ENCODE results near the gene IQCC.
A peak's percentile ranks its signal among the peaks of the same experiment; 100 is the strongest.

The IQCC gene

DNA sequence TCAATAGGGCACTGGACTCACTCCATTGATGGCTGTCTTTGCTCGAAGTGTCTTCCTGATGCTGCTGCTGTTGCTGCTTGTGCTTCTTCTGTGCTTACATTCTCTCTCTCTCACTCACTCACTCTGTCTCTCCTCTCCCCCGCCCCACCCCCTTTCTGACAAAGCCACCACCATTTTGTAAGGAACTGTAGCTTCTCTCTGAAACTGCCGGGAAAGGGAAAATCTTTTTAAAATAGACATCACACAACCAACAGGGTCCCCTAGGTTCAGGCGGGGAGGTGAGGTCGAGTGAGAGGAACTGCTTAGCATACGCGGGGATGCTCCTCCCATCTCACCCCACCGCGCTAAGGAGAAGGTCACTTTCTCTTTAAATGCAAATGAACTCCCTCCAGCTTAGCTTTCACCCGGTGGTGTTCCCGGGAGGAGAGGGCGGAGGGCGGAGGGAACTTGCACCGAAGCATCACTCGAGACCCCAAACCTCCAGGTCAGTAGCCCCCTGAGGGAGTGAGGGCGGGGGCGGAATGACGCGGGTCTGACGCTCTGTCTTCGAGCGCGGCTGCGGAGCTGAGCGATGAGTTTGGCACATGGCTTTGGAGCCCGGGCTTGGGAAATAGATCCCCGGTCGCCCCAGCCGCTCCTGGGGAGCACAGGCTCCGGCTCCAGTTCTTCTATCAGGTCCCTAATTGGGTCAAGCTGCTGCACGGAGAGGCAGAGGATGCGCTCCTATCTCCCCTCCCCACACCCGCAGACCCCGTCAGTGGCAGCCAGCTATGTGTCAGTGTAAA, 5.1 kb upstream of the IQCC start, which contains the start of gene CCDC28B:
CCDC28B (plus strand) TSS at position 370 of the 785 bp plus-strand sequence. CDS start 1,341 bp downstream, outside the sequence.
- H3K27ac Mint-ChIP-seq, result peak within 1 kb of the TSS; percentile 99
- no peaks in the 10 kb centered on the region for H3K9me3 Mint-ChIP-seq
- H3K4me3 Mint-ChIP-seq, result peak within 1 kb of the TSS; percentile 83 to 91
- peak; percentile 59 to 61 for ATAC-seq (replicated peaks)
- DNase-seq, result peak; percentile 77
- H3K27me3 Mint-ChIP-seq, result no peaks in the 10 kb centered on the region
- H3K4me1 Mint-ChIP-seq, result peaks cover 51 to 75% of the 10 kb centered on the region in 2 donors
- peaks cover 42 to 55% of the 10 kb centered on the region in 2 donors for H3K36me3 Mint-ChIP-seq

DNA sequence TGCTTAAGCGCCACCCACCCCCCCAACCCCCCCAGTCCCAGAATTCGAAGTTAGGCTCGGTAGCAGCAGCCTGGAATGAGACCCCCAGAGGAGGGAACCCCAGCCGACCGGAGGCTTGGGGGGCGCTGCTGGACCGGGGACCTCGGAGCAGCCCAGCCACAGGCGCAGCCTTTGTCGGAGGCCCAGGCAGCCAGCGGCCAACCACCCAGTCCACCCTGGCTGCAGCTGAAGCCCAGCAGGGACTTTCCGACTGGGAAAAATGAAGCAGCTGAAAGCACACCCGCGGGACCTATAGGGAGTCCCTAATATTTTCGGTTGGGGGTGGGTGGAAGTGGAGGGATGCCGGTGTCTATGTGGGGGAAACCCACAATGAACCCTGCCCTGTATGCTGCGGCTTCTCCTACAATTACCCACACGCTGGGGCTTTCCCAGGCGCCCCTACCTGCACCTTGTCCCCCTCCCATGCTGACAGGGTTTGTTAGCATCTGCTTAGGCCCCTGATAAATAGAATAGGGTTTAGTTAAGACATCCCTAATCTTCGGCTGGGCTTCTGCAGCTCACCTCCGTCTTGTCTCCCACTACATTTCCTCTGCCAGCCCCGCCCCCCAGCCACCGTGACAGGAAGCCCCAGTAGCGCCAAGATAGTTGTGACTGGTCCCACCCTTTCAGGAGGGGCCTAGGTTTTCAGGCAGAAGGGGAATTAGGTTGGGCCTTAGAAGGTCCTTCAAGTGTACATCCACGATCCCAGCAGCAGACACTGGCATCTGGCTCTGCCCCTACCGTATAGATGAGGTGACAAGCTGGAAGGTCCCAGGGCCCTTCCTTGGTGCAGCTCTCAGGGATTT, 4.2 kb upstream of the IQCC start:
- Mint-ChIP-seq H3K4me1 (peaks cover 53 to 83% of the 10 kb centered on the region in 2 donors), H3K27me3 (no peaks in the 10 kb centered on the region), H3K4me3 (peak overlapping the region; percentile 83 to 91), H3K36me3 (peaks cover 38 to 59% of the 10 kb centered on the region in 2 donors), H3K9me3 (no peaks in the 10 kb centered on the region), H3K27ac (peak overlapping the region; percentile 99)
- DNase-seq, result peak; percentile 80
- ATAC-seq (replicated peaks), result peak; percentile 59 to 61

DNA sequence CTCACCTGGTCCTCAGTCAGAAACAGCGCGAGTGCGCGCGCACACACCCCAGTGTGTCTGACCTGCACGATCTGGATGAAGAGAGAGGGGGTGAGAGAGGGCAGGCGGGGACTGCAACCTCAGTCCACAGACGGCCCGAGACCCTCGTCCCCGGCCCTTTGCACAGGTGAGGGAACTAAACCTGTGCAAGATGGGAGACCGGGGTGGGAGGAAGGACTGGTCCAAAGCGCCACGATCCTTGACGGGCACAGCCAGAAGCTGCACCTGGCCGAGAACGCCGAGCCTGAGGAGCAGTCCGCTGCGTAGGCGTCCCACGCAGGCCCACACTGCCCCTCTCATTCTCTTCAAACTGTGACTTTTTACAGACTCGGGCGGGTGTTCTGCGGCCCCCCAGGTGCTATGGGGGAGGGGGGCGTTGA, 519 bp upstream of the IQCC start:
- ATAC-seq (replicated peaks), result no peak
- no peak for DNase-seq
- Mint-ChIP-seq H3K36me3 (peaks cover 39 to 69% of the 10 kb centered on the region in 2 donors), H3K27me3 (no peaks in the 10 kb centered on the region), H3K9me3 (no peaks in the 10 kb centered on the region), H3K4me3 (peak overlapping the region; percentile 90 to 94), H3K27ac (peak overlapping the region; percentile 90), H3K4me1 (peaks cover 61 to 94% of the 10 kb centered on the region in 2 donors)

DNA sequence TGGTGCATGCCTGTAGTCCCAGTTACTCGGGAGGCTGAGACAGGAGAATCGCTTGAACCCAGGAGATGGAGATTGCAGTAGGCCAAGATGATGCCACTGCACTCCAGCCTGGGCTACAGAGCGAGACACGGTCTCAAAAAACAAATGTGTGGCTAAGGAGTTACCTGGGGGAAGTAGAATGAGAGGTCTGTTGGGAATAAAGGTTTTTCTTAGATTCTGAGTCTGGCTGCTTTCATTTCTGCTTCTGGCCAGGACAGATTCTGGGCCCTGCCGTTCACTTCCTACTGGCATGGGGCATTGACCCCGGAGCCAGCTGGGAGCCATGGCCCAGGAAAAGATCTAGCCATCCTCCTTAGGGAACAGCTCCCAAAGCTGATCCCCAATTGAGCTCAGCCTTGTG, 3.0 kb downstream of the IQCC start:
- DNase-seq, result peak; percentile 22
- ATAC-seq (replicated peaks), result peak; percentile 41 to 52
- H3K9me3 Mint-ChIP-seq, result no peaks in the 10 kb centered on the region
- no peaks in the 10 kb centered on the region for H3K27me3 Mint-ChIP-seq
- peak overlapping the region; percentile 59 for H3K27ac Mint-ChIP-seq
- peaks cover 29 to 66% of the 10 kb centered on the region in 2 donors for H3K36me3 Mint-ChIP-seq
- H3K4me3 Mint-ChIP-seq, result no peak overlapping the region
- H3K4me1 Mint-ChIP-seq, result peaks cover 51 to 84% of the 10 kb centered on the region in 2 donors

DNA sequence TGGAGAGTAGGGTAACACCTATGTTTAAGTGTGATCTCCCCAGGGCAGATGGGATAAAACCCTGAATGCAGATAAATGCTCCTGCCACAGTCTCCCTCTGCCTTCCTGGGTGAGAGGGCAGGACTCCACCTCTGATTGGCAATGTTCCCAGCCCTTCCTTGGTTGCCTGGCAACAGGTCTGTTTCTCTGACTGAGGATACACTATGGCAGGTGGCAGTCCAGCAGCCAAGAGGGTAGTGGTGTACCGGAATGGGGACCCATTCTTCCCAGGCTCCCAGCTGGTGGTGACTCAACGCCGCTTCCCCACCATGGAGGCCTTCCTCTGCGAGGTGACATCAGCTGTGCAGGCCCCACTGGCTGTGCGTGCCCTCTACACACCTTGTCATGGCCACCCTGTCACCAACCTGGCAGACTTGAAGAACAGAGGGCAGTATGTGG, 3.4 kb downstream of the IQCC start, which contains the start of gene DCDC2B:
DCDC2B (plus strand) TSS at position 199 of the 438 bp plus-strand sequence; CDS start at position 204, 5 bp downstream.
- peaks cover 27 to 61% of the 10 kb centered on the region in 2 donors for H3K36me3 Mint-ChIP-seq
- no peak for DNase-seq
- H3K27me3 Mint-ChIP-seq, result no peaks in the 10 kb centered on the region
- peak within 1 kb of the TSS; percentile 59 for H3K27ac Mint-ChIP-seq
- no peak for ATAC-seq (replicated peaks)
- no peaks in the 10 kb centered on the region for H3K9me3 Mint-ChIP-seq
- peak within 1 kb of the TSS in 1 of 2 donors; percentile 19 for H3K4me3 Mint-ChIP-seq
- peaks cover 48 to 80% of the 10 kb centered on the region in 2 donors for H3K4me1 Mint-ChIP-seq

DNA sequence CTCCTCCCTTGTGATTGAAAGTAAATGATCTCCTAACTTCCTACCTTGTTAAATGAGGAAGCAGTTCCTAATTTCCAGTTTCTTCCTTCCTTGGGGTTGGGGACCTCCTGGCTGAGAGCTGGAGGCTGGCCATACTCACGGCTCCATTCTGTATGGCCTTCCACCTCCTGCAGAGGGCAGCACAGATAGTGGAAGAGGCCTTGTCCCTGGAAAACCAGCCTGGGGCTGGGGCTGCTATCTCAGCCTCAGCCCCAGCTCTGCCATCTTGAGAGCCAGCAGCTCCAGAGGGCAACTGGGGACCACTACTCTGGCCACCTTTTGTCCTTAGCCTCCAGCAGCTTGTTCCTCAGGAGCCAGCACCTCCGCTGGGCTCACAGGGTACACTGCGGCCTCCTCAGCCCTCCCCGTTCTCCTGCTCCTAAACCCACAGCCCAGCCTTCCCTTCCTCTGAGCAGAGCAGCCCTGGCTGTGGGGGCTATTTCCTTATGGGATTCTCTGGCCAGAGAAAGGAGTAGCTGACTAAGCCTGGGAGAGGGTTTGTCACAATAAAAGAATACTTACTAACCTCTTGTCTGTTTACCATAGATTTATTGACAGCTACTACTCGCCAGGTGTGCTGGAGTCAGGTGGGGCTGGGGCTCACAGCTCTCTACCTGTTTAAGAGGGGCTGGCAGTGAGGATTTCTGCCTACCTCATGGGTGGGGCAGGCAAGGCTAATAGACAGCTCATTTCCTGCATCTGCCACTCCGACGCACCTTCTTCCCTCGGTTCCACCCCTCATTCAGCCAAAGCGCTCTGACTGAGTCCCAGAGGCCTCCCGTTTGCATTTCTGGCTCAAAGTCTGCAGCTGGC, 10.4 kb downstream of the IQCC start:
- ATAC-seq (replicated peaks) (peak; percentile 87 to 89), DNase-seq (no peak)
- Mint-ChIP-seq H3K4me1 (peaks cover 25 to 45% of the 10 kb centered on the region in 2 donors), H3K27me3 (no peaks in the 10 kb centered on the region), H3K36me3 (peaks cover 27 to 48% of the 10 kb centered on the region in 2 donors), H3K27ac (peak overlapping the region; percentile 47), H3K9me3 (no peaks in the 10 kb centered on the region), H3K4me3 (no peak overlapping the region)

DNA sequence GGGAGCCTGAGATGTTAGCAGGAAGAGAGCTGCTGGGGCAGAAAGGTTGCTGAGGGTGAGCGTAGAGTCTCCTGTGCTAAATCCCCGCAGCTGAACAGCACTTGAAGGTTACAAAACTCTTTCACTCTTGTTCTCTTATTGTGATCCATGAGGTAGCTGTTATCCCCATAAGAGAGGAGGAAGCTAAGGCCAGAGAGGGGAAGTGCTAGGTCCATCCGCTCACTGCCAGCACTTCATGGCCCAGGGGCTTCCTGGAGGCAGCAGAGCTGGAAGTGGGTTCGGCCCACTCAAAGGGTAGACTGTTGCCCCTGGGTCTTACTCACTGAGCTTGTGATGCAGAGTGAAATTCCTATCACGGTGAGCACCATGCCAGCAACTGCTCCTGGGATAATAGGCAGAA, 11.1 kb downstream of the IQCC start:
- Mint-ChIP-seq H3K27me3 (no peaks in the 10 kb centered on the region), H3K4me3 (no peak overlapping the region), H3K36me3 (peaks cover 27 to 47% of the 10 kb centered on the region in 2 donors), H3K27ac (peak overlapping the region; percentile 47), H3K9me3 (no peaks in the 10 kb centered on the region), H3K4me1 (peaks cover 30 to 46% of the 10 kb centered on the region in 2 donors)
- DNase-seq (no peak), ATAC-seq (replicated peaks) (no peak)

DNA sequence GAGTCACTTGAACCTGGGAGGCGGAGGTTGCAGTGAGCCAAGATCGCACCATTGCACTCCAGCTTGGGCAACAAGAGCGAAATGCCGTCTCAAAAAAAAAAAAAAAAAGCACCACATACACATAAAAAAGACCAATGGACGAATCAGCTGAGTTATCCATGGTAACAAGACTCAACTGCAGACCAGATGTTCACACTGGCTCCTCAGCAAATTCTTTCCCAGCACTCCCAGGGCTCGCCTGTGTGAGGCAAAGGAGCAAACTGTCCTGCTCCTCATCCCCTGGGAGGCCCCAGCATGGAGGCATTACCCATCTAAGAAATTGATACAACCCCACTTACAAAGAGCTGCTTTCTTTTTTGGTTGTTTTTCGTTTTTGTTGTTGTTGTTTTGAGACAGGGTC, 13.6 kb downstream of the IQCC start:
- ATAC-seq (replicated peaks) (no peak), DNase-seq (no peak)
- Mint-ChIP-seq H3K27me3 (no peaks in the 10 kb centered on the region), H3K9me3 (no peaks in the 10 kb centered on the region), H3K36me3 (peaks cover 25 to 47% of the 10 kb centered on the region in 2 donors), H3K4me1 (peaks cover 26 to 46% of the 10 kb centered on the region in 2 donors), H3K27ac (no peak overlapping the region), H3K4me3 (no peak overlapping the region)

DNA sequence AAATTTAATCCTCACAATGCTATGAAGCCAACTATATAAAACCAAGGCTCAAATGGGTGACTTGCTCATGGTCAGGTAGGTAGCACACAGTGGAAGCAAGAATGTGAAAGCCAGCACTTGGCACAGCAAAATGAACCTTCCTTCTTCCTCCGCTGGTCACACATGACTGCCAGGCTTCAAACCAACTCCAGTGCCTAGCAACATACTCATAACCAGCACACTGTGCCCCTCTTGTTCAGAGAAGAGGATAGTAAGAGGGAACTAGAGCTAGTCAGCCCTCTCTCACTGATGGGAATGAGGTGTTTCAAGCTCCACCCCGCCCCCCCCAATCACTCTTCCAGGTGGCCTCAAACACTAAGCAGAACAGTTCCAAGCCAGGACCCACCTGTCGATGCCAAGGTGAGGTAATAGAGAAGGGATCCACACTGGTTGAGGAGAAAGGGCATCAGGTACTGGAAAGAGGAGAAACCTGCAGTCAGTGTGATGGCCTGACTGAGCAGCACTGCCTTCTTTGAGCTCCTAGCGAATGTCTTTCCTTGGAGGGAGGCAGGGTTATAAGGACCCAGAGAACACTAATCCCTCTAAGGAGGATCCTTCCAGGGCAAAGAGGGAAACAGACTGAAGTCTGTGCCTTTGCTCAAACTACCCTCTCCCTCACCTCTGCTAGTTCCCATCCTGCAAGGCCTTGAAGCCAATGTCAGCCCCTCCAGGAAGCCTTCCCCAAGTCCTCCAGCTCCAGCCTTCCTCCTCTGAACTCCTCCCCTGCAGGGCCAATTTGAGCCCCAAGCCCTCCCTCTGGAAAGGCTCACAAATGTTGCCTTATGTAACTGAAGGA, 15.5 kb downstream of the IQCC start:
- H3K27ac Mint-ChIP-seq, result peak overlapping the region; percentile 69
- H3K4me1 Mint-ChIP-seq, result peaks cover 23 to 41% of the 10 kb centered on the region in 2 donors
- H3K9me3 Mint-ChIP-seq, result no peaks in the 10 kb centered on the region
- no peaks in the 10 kb centered on the region for H3K27me3 Mint-ChIP-seq
- H3K4me3 Mint-ChIP-seq, result peak overlapping the region; percentile 96 to 99
- ATAC-seq (replicated peaks), result peak; percentile 51 to 72
- peaks cover 26 to 50% of the 10 kb centered on the region in 2 donors for H3K36me3 Mint-ChIP-seq
- DNase-seq, result no peak

DNA sequence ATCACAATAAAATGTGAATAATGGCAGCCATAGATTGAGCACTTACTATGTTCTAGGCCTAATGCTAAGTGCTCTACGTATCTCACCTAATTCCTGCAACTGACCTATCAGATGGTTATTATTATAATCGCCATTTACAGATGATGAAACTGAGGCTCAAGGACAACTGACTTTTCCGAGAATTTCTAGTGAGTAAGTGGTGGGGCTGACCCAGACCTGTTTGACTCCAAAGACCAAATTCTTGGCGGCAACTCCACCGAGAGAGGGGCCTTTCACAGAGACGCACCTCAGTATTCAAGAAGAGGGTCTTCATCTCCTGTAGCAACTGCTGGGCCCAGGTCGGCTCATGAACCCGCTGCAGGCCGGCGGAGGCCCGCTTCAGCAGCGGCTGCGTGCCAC, 16.1 kb downstream of the IQCC start:
- Mint-ChIP-seq H3K27ac (peak overlapping the region; percentile 98), H3K36me3 (peaks cover 21 to 48% of the 10 kb centered on the region in 2 donors), H3K9me3 (no peaks in the 10 kb centered on the region), H3K4me3 (peak overlapping the region; percentile 96 to 99), H3K27me3 (no peaks in the 10 kb centered on the region), H3K4me1 (peaks cover 22 to 39% of the 10 kb centered on the region in 2 donors)
- DNase-seq (no peak), ATAC-seq (replicated peaks) (no peak)

DNA sequence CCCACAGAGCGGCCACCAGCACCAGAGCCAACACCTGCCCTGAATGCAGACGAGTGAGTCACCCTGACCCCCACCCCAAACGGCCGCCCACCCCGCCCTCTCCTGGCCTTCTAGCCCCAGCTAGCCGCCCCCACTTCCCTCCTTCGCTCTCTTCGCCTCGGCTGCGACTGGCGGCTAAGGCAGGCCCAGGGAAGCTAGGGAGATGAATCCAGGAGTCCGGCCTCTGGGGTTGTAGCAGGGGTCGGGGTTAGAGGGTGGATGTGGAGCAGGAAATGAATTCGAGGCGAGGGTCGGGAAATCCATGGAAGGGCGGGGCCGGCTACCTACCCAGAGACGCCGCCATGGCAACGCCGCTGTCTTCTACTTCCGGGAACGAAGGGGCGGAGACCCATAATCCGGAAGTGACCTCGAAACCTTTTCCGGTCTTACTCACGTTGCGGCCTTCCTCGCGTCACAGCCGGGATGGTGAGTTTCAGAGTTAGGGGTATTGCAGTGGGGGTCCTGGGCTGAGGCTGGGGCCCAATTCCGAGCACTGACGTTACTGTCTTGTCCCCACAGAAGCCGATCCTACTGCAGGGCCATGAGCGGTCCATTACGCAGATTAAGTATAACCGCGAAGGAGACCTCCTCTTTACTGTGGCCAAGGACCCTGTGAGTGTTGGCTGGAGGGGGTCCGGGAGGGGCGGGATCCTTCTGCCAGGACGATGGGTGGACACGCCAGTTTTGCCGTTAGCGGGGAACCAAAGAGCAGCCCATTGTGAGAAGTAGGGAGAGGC, 16.7 kb downstream of the IQCC start, which contains the start of the genes EIF3I and TMEM234:
EIF3I (plus strand) TSS at position 428 of the 776 bp plus-strand sequence; CDS start at position 463, 35 bp downstream.
TMEM234 (minus strand) TSS at position 374 of the 776 bp plus-strand sequence; CDS start at position 343, 31 bp downstream.
- Mint-ChIP-seq H3K4me3 (peak within 1 kb of the TSS; percentile 96 to 99), H3K27ac (peak within 1 kb of the TSS; percentile 98), H3K27me3 (no peaks in the 10 kb centered on the region), H3K4me1 (peaks cover 22 to 39% of the 10 kb centered on the region in 2 donors), H3K36me3 (peaks cover 17 to 44% of the 10 kb centered on the region in 2 donors), H3K9me3 (no peaks in the 10 kb centered on the region)
- ATAC-seq (replicated peaks) (peak; percentile 94 to 97), DNase-seq (peak; percentile 86)

DNA sequence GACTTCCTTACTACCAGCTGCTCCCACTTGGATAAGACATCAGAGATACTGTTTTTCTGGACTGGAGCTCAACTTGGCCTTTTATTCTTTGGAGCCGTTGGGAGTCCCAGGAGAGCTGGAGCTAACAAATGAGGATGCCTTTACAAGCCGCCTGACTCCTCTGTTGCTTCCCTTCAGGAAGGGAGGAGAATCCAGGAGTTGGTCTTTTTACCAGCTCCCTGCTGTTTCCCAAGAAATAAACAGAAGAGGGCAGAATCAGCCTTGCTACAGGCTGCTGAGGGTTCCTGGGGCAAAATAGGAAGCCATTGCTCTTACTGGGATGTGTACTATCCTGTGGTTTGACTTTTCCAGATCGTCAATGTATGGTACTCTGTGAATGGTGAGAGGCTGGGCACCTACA, 18.2 kb downstream of the IQCC start:
- Mint-ChIP-seq H3K4me3 (peak overlapping the region; percentile 28 to 96), H3K36me3 (peaks cover 22 to 46% of the 10 kb centered on the region in 2 donors), H3K9me3 (no peaks in the 10 kb centered on the region), H3K27me3 (no peaks in the 10 kb centered on the region), H3K4me1 (peaks cover 22 to 39% of the 10 kb centered on the region in 2 donors), H3K27ac (peak overlapping the region; percentile 98)
- ATAC-seq (replicated peaks) (no peak), DNase-seq (no peak)

Data from stimulated activated naive B cell treated with anti-CD40 and anti-IgM and Interleukin-4, amounts not matched to agents 10 μg/mL and 1 μg/mL and 100 μg/mL, for 72 hours (primary cell).